BLaER1 treated with 17β-estradiol and CSF1 and Interleukin-3, amounts not matched to agents 10 nM and 100 nM (cell line): ENCODE measurements around the gene TEKT1.
"Not testable (repeated sequence)": the region's sequence is repeated elsewhere in the genome, so short reads cannot be mapped to it uniquely, and the experiment has no call there.

Source experiments
- H3K27ac ChIP-seq, 11 experiments: shearing (Covaris generic); formaldehyde crosslinking; 2 replicates each; pipeline ENCODE4 v1.8.1; 2022
- H3K27me3 ChIP-seq, 11 experiments: shearing (Covaris generic); formaldehyde crosslinking; 2 replicates each; pipeline ENCODE4 v1.8.1; 2022
- H3K36me3 ChIP-seq, 11 experiments: shearing (Covaris generic); formaldehyde crosslinking; 2 replicates each; pipeline ENCODE4 v1.8.1; 2022
- H3K4me1 ChIP-seq, 10 experiments: shearing (Covaris generic); formaldehyde crosslinking; 2 replicates each; pipeline ENCODE4 v1.8.1; 2022
- H3K4me2 ChIP-seq, 11 experiments: shearing (Covaris generic); formaldehyde crosslinking; 2 replicates each; pipeline ENCODE4 v1.8.1; 2022
- H3K4me3 ChIP-seq, 10 experiments: shearing (Covaris generic); formaldehyde crosslinking; 2 replicates each; pipeline ENCODE4 v1.8.1; 2022
- H3K9ac ChIP-seq, 11 experiments: shearing (Covaris generic); formaldehyde crosslinking; 2 replicates each; pipeline ENCODE4 v1.8.1; 2022
- H3K9me3 ChIP-seq, 11 experiments: shearing (Covaris generic); formaldehyde crosslinking; replicated peaks in 1 of 11; 2 replicates each; pipeline ENCODE4 v1.8.1; 2022
- H4K20me1 ChIP-seq, 11 experiments: shearing (Covaris generic); formaldehyde crosslinking; 2 replicates each; pipeline ENCODE4 v1.8.1; 2022
- Cebpa-rat ChIP-seq, 11 experiments: shearing (Covaris generic); IDR thresholded peaks; 2 replicates each; pipeline ENCODE4 v1.8.1; 2022

TEKT1 gene

DNA sequence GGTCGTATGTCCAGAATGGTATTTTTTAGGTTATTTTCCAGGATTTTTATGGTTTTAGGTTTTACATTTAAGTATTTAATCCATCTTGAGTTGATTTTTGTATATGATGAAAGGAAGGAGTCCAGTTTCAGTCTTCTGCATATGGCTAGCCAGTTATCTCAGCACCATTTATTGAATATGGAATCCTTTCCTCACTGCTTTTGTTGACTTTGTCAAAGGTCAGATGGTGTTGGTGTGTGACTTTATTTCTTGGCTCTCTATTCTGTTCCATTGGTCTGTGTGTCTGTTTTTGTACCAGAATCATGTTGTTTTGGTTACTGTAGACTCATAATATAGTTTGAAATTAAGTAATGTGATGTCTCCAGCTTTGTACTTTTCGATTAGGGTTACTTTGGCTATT lies 26.4 kb upstream of the TEKT1 start:
- Histone ChIP-seq H3K27ac (no peak overlapping the region), H3K36me3 (no peaks in the 10 kb centered on the region), H3K4me1 (peaks cover 10 to 46% (median 21%) of the 10 kb centered on the region in 10 experiments; a peak in 15 of 20 replicates), H4K20me1 (no peaks in the 10 kb centered on the region), H3K9ac (no peak overlapping the region), H3K4me3 (no peak overlapping the region), H3K4me2 (peak overlapping the region in 8 of 11 experiments; percentile 12 to 51 (median 44); a peak in 12 of 22 replicates), H3K9me3 (peaks cover 29 to 49% (median 42%) of the 10 kb centered on the region in 11 experiments), H3K27me3 (no peaks in the 10 kb centered on the region)
- no peak for TF ChIP-seq Cebpa-rat (IDR thresholded peaks at IDR 0.05)

DNA sequence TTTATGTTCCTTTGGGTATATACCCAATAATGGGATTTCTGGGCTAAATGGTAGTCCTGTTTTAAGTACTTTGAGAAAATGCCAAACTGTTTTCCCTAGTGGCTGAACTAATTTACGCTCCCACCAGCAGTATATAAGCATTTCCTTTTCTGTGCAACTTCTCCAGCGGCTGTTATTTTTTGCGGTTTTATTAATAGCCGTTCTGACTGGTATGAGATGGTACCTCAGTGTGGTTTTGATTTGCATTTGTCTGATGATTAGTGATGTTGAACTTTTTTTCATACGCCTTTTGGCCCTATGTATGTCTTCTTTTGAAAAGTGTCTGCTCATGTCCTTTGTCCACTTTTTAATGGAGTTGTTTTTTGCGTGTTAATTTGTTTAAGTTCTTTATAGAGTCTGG lies 25.8 kb upstream of the TEKT1 start:
- Histone ChIP-seq H3K4me3 (no peak overlapping the region), H3K27me3 (no peaks in the 10 kb centered on the region), H3K4me2 (peak overlapping the region; percentile 4 to 51 (median 28); a peak in 17 of 22 replicates), H3K9ac (no peak overlapping the region), H4K20me1 (no peaks in the 10 kb centered on the region), H3K9me3 (peaks cover 29 to 54% (median 41%) of the 10 kb centered on the region in 11 experiments), H3K27ac (no peak overlapping the region), H3K4me1 (peaks cover 6 to 40% (median 15%) of the 10 kb centered on the region in 10 experiments; a peak in 15 of 20 replicates), H3K36me3 (no peaks in the 10 kb centered on the region)
- TF ChIP-seq Cebpa-rat (IDR thresholded peaks at IDR 0.05), result no peak

DNA sequence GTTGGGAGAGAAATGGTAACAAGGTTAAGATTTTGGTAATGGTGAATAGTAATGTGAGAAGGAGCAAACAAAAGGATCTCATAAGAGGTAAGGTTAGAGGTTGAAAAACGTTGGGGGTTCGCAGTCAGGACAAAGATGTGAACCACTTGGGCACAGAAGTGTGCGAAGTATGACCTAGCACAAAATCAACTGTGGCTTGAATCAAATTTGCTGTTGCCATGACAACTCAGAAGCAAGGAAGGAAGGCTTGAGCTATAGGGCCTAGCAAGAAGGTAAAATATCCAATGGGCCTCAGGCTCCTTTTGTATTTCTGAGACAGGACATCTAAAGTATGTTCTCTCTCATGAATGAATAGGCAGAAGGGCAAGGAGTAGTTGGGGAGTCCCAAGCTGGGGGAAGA lies 24.5 kb upstream of the TEKT1 start:
- Histone ChIP-seq H3K36me3 (no peaks in the 10 kb centered on the region), H3K4me1 (peaks cover 6 to 34% (median 13%) of the 10 kb centered on the region in 10 experiments; a peak in 15 of 20 replicates), H3K9ac (no peak overlapping the region), H3K27ac (no peak overlapping the region), H3K4me2 (no peak overlapping the region), H3K27me3 (no peaks in the 10 kb centered on the region), H4K20me1 (no peaks in the 10 kb centered on the region), H3K4me3 (no peak overlapping the region), H3K9me3 (peaks cover 24 to 44% (median 30%) of the 10 kb centered on the region in 11 experiments)
- no peak for TF ChIP-seq Cebpa-rat (IDR thresholded peaks at IDR 0.05)

DNA sequence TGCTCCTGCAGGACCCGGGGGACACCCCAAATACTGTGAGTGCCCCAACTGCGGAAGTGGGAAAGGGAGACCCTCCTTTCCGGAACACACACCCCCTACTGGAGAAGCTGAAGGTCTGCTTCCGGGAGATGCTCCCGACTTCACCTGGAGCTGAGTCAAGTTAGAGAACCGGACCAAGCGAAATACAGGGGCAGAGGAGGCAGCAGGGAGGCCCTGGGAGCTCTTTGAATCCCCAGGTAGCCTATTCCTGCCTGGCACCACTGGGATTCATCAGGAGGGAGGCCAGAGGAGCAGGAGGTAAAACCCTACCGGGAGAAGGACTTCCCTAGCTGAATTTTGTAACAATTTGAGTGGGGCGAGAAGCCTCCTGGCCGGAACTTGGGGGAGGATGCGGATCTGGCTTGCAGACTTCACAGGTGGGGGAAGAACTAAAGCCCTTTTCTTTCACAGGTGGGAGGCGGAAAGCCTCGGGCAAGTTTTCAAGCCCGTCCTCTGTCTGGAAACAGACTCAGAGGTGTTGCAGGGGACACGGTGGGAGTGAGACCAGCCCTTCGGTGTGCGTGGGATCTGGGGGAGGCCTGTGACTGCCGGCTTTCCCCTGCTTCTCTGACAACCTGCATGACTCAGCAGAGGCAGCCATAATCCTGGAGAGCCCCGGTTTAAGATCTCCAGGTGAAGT lies 22.4 kb upstream of the TEKT1 start:
- peaks cover 6 to 30% (median 13%) of the 10 kb centered on the region in 10 experiments; a peak in 15 of 20 replicates for H3K4me1 ChIP-seq
- no peak overlapping the region for H3K4me3 ChIP-seq
- H3K9ac ChIP-seq, result no peak overlapping the region
- 0 out of 22 replicates have a peak overlapping the region, but pooled peaks of 1 of the 11 experiments have one; percentile 7 for H3K4me2 ChIP-seq
- H3K27ac ChIP-seq, result no peak overlapping the region
- H3K9me3 ChIP-seq, result peaks cover 3 to 35% (median 15%) of the 10 kb centered on the region in 11 experiments; a peak in 21 of 22 replicates
- no peaks in the 10 kb centered on the region for H3K36me3 ChIP-seq
- no peak for TF ChIP-seq Cebpa-rat (IDR thresholded peaks at IDR 0.05)
- no peaks in the 10 kb centered on the region for H4K20me1 ChIP-seq
- H3K27me3 ChIP-seq, result no peaks in the 10 kb centered on the region

DNA sequence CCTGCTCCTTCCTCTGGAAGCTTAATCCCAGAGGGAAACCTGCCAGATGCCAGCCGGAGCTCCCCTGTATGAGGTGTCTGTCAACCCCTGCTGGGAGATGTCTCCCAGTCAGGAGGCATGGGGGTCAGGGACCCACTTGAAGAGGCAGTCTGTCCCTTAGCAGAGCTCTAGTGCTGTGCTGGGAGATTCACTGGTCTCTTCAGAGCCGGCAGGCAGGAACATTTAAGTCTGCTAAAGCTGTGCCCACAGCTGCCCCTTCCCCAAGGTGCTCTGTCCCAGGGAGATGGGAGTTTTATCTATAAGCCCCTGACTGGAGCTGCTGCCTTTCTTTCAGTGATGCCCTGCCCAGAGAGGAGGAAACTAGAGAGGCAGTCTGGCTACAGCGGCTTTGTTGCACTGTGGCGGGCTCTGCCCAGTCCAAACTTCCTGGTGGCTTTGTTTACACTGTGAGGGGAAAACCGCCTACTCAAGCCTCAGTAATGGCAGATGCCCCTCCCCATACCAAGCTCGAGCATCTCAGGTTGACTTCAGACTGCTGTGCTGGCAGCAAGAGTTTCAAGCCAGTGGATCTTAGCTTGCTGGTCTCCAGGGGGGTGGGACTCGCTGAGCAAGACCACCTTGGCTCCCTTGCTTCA lies 17.1 kb upstream of the TEKT1 start:
- not testable (repeated sequence) for H3K9ac ChIP-seq, H3K4me2 ChIP-seq, H3K4me1 ChIP-seq, H3K4me3 ChIP-seq, H3K27me3 ChIP-seq, H3K27ac ChIP-seq, H4K20me1 ChIP-seq, H3K36me3 ChIP-seq
- peaks cover 0 to 29% (median 14%) of the 10 kb centered on the region in 11 experiments; a peak in 12 of 22 replicates for H3K9me3 ChIP-seq

DNA sequence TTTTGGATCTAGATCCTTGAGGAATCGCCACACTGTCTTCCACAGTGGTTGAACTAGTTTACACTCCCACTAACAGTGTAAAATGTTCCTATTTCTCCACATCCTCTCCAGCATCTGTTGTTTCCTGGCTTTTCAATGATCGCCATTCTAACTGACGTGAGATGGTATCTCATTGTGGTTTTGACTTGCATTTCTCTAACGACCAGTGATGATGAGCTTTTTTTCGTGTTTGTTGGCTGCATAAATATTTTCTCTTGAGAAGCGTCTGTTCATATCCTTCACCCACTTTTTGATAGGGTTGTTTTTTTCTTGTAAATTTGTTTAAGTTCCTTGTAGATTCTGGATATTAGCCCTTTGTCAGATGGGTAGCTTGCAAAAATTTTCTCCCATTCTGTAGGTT lies 14.6 kb upstream of the TEKT1 start:
- Histone ChIP-seq H3K9me3 (peaks cover 0 to 22% (median 10%) of the 10 kb centered on the region in 11 experiments; a peak in 12 of 22 replicates), H3K4me1 (peaks cover 10 to 20% (median 16%) of the 10 kb centered on the region in 10 experiments; a peak in 19 of 20 replicates), H3K4me2 (peak overlapping the region in 1 of 11 experiments; percentile 12; a peak in 1 of 22 replicates)
- not testable (repeated sequence) for H3K36me3 ChIP-seq, H3K27ac ChIP-seq, H4K20me1 ChIP-seq, H3K9ac ChIP-seq, H3K4me3 ChIP-seq, H3K27me3 ChIP-seq

DNA sequence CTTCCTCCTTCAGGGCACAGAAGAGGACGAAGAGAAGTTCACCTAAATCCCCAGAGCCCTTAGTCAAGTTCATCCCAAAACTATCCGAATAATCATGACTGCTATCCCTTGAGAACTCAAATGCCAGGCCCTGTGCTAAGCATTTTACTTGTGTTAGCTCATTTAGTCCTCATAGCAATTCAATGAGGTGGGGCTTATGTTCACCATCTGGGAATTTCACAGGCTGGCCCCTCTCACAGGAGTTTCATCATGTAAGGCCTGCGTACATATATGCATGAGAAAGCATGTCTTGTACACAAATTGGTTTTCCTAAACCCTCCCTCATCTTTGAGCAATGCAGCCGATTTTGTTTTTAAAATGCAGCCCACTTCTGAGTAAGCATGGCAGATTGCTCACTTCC lies 12.9 kb upstream of the TEKT1 start:
- H3K9me3 ChIP-seq, result peaks cover 0 to 16% (median 7%) of the 10 kb centered on the region in 11 experiments; a peak in 11 of 22 replicates
- not testable (repeated sequence) for H4K20me1 ChIP-seq, H3K4me3 ChIP-seq, H3K27ac ChIP-seq, H3K27me3 ChIP-seq, H3K36me3 ChIP-seq, H3K9ac ChIP-seq
- peaks cover 10 to 20% (median 16%) of the 10 kb centered on the region in 10 experiments; a peak in 19 of 20 replicates for H3K4me1 ChIP-seq
- H3K4me2 ChIP-seq, result peak overlapping the region in 10 of 11 experiments; percentile 0 to 54 (median 35); a peak in 17 of 22 replicates

DNA sequence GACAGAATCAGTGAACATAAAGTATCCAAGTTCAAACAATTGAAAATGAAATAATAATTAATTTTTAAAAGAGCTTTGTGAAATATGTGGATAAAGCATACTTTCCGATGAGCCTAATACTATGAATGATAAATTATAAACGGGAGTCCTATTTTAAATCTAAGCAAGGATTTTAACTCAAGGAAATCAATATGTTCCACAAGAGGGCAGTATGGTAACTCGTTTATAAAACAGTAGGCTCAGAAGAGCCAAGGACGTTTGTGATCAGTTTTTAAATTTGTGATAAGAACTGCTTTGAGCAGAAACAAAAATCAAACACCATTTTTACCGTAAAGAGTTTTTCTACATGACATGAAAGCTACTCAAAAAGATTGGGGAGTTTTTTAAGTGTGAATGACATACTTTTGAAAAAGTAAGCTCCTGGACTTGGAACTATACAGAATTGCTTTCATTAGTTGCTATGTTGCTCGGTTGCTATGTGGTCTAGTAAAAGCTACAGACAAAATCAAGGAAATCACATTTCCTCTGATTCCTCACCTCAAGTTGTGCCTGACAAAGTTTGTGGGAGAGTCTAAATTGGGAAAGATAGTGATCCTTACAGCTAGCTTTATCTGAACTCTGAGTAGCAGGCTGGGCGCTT lies 11.8 kb upstream of the TEKT1 start:
- peaks cover 10 to 20% (median 16%) of the 10 kb centered on the region in 10 experiments; a peak in 19 of 20 replicates for H3K4me1 ChIP-seq
- no peak overlapping the region for H3K4me3 ChIP-seq
- no peak overlapping the region for H3K27ac ChIP-seq
- H3K36me3 ChIP-seq, result no peaks in the 10 kb centered on the region
- peaks cover 0 to 6% (median 0%) of the 10 kb centered on the region in 11 experiments; a peak in 4 of 22 replicates for H3K9me3 ChIP-seq
- TF ChIP-seq Cebpa-rat (IDR thresholded peaks at IDR 0.05), result no peak
- peak overlapping the region in 10 of 11 experiments; percentile 0 to 54 (median 36); a peak in 18 of 22 replicates for H3K4me2 ChIP-seq
- H3K9ac ChIP-seq, result no peak overlapping the region
- H3K27me3 ChIP-seq, result no peaks in the 10 kb centered on the region
- no peaks in the 10 kb centered on the region for H4K20me1 ChIP-seq

DNA sequence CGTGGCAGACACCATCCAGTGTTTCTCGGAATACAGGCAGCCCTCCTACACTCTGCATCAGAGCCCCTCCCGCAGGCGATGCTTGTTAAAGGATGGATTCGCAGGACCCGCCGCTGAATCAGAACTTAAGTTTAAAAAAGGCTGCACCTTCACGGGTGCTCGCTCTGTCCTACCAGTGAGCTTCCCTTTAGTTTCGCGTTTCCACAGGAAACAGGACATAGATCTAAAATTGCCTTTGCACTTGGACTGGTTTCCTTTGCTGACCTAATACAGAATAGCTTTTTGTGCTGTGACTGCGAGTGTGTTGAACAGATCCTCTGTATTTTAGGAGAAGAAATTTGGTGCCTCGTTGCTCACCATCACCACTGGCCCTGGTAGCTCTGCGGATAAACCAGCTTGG lies 10.2 kb upstream of the TEKT1 start:
- H3K4me3 ChIP-seq, H3K9ac ChIP-seq, H3K36me3 ChIP-seq, H3K9me3 ChIP-seq, H3K27ac ChIP-seq, H4K20me1 ChIP-seq, H3K4me2 ChIP-seq, H3K27me3 ChIP-seq: not testable (repeated sequence)
- H3K4me1 ChIP-seq, result peaks cover 10 to 20% (median 16%) of the 10 kb centered on the region in 10 experiments; a peak in 19 of 20 replicates
